Neural cell (in vitro differentiated cells): Measurements from ENCODE around the gene TRIO. TPM values are rescaled to one million over a fixed set of nuclear protein-coding genes. Genes with fewer than 3 reads are reported as not detected.

Experiments
- H2AFZ ChIP-seq: fragments of 200-600, 300-800 bp; sonication (generic), shearing (Covaris generic); 2 replicates; pipeline ENCODE4 v1.6.0; 2014; ENCODE audit warnings: low read depth, mild to moderate bottlenecking, antibody characterized with exemption, low read length, moderate library complexity
- H3F3A ChIP-seq: fragments of 200-600 bp; shearing (Covaris generic); 2 replicates; pipeline ENCODE4 v1.6.1; 2016; ENCODE audit warnings: mild to moderate bottlenecking, moderate library complexity, mixed read lengths, antibody characterized with exemption, low read length; ENCODE audit not compliant: insufficient read depth, poor library complexity, severe bottlenecking
- H3K27ac ChIP-seq: fragments of 200-600, 300-800 bp; sonication (generic), shearing (Covaris generic); 2 replicates; pipeline ENCODE4 v1.5.1; 2014; ENCODE audit warnings: mild to moderate bottlenecking, low read length, moderate library complexity
- H3K27me3 ChIP-seq: fragments of 300-800, 200-600 bp; sonication (generic), shearing (Covaris generic); 2 replicates; pipeline ENCODE4 v1.6.0; 2014; ENCODE audit warnings: mild to moderate bottlenecking, low read depth, low read length, moderate library complexity; ENCODE audit not compliant: insufficient read depth
- H3K36me3 ChIP-seq: fragments of 300-800, 200-600 bp; sonication (generic), shearing (Covaris generic); 2 replicates; pipeline ENCODE4 v1.5.1; 2014; ENCODE audit warnings: mild to moderate bottlenecking, antibody characterized with exemption, low read length, moderate library complexity; ENCODE audit not compliant: insufficient read depth
- H3K4me2 ChIP-seq: fragments of 300-800, 200-600 bp; sonication (generic), shearing (Covaris generic); 2 replicates; pipeline ENCODE4 v1.6.0; 2014; ENCODE audit warnings: mild to moderate bottlenecking, low read length
- H3K4me3 ChIP-seq: fragments of 300-800, 200-600 bp; sonication (generic), shearing (Covaris generic); 2 replicates; pipeline ENCODE4 v1.5.1; 2014; ENCODE audit warnings: mild to moderate bottlenecking, low read length, moderate library complexity
- H3K79me2 ChIP-seq: fragments of 200-600 bp; shearing (Covaris generic); replicated peaks from 2 replicates; pipeline ENCODE4 v1.6.0; 2014; ENCODE audit warnings: mild to moderate bottlenecking, low read length, moderate library complexity; ENCODE audit not compliant: insufficient read depth
- H3K9ac ChIP-seq: fragments of 300-800, 200-600 bp; sonication (generic), shearing (Covaris generic); 2 replicates; pipeline ENCODE4 v1.6.1; 2016; ENCODE audit warnings: mild to moderate bottlenecking, low read length, mixed read lengths
- H3K9me2 ChIP-seq: fragments of 200-600 bp; shearing (Covaris generic); 2 replicates; pipeline ENCODE4 v1.6.1; 2016; ENCODE audit warnings: mild to moderate bottlenecking, low read length, mixed read lengths; ENCODE audit not compliant: insufficient read depth
- H3K9me3 ChIP-seq: fragments of 200-600, 300-800 bp; sonication (generic), shearing (Covaris generic); 2 replicates; pipeline ENCODE4 v1.6.1; 2016; ENCODE audit warnings: mild to moderate bottlenecking, mixed run types, low read length, moderate library complexity, mixed read lengths
- H4K20me1 ChIP-seq: fragments of 200-600 bp; shearing (Covaris generic); 2 replicates; pipeline ENCODE4 v1.6.1; 2016; ENCODE audit warnings: mild to moderate bottlenecking, mixed run types; ENCODE audit not compliant: insufficient read depth
- CTCF ChIP-seq: fragments of 450-650 bp; IDR thresholded peaks from 2 replicates; pipeline ENCODE4 v1.5.1; 2014; ENCODE audit warnings: antibody characterized with exemption, mild to moderate bottlenecking, moderate library complexity; ENCODE audit not compliant: poor library complexity, severe bottlenecking
- EP300 ChIP-seq: fragments of 450-650 bp; conservative IDR thresholded peaks from 2 replicates; pipeline ENCODE4 v1.6.1; 2014; ENCODE audit warnings: antibody characterized with exemption, mild to moderate bottlenecking, moderate library complexity; ENCODE audit not compliant: poor library complexity, severe bottlenecking
- EZH2 ChIP-seq: fragments of 200-600, 300-800 bp; shearing (Covaris generic), sonication (generic); IDR thresholded peaks from 2 replicates; pipeline ENCODE4 v1.6.1; 2014; ENCODE audit warnings: antibody characterized with exemption, low read length, borderline replicate concordance, mild to moderate bottlenecking; ENCODE audit not compliant: insufficient read depth, poor library complexity, severe bottlenecking
- MXI1 ChIP-seq: fragments of 450-650 bp; conservative IDR thresholded peaks from 2 replicates; pipeline ENCODE4 v1.6.1; 2014; ENCODE audit warnings: antibody characterized with exemption, mild to moderate bottlenecking; ENCODE audit not compliant: poor library complexity, severe bottlenecking
- POLR2AphosphoS5 ChIP-seq: IDR thresholded peaks from 2 replicates; pipeline ENCODE4 v1.6.1; 2012
- RAD21 ChIP-seq: fragments of 450-650 bp; conservative IDR thresholded peaks from 2 replicates; pipeline ENCODE4 v1.6.1; 2014; ENCODE audit warnings: antibody characterized with exemption, mild to moderate bottlenecking, moderate library complexity
- REST ChIP-seq: IDR thresholded peaks from 2 replicates; pipeline ENCODE4 v1.6.1; 2012; ENCODE audit warnings: borderline replicate concordance
- SMC3 ChIP-seq: fragments of 450-650 bp; conservative IDR thresholded peaks from 2 replicates; pipeline ENCODE4 v1.6.1; 2014; ENCODE audit warnings: antibody characterized with exemption, mild to moderate bottlenecking, moderate library complexity; ENCODE audit not compliant: poor library complexity
- TAF1 ChIP-seq: IDR thresholded peaks from 2 replicates; pipeline ENCODE4 v1.6.1; 2012; ENCODE audit warnings: low read depth
- polyA plus RNA-seq: library from polyadenylated mRNA; depleted of rRNA; stranded (reverse); fragments of >200 nt; gene quantifications from 2 replicates; pipeline ENCODE4 v1.2.3, GENCODE V29; 2014

The TRIO gene
- polyA plus RNA-seq, 1 donor from 2014 or later = 168 TPM

- Histone ChIP-seq H2AFZ (no peak overlapping the region), H4K20me1 (no peaks in the 10 kb centered on the region), H3K79me2 (no peaks in the 10 kb centered on the region), H3K4me3 (no peak overlapping the region), H3K27me3 (no peaks in the 10 kb centered on the region), H3K9me3 (no peaks in the 10 kb centered on the region), H3K27ac (no peak overlapping the region), H3K4me2 (no peak overlapping the region), H3K9ac (no peak overlapping the region), H3F3A (no peaks in the 10 kb centered on the region), H3K9me2 (no peaks in the 10 kb centered on the region), H3K36me3 (no peaks in the 10 kb centered on the region)
- no peak for TF ChIP-seq EP300
- TF ChIP-seq SMC3 = no peak
- no peak for TF ChIP-seq EZH2
- TF ChIP-seq RAD21 = no peak
- TF ChIP-seq POLR2AphosphoS5 = no peak
- TF ChIP-seq MXI1 = no peak
- no peak for TF ChIP-seq TAF1
- TF ChIP-seq REST = no peak
- TF ChIP-seq CTCF = no peak
Measured at GRCh38 chr5:14136228-14136627, 6.9 kb upstream of the TRIO start.

GRCh38 chr5:14138608-14139540 is 4.3 kb upstream of the TRIO start:
- Histone ChIP-seq H3K4me2 (no peak overlapping the region), H3F3A (no peaks in the 10 kb centered on the region), H3K9me2 (no peaks in the 10 kb centered on the region), H3K79me2 (peaks cover 2% of the 10 kb centered on the region), H3K36me3 (no peaks in the 10 kb centered on the region), H3K4me3 (no peak overlapping the region), H3K9ac (no peak overlapping the region), H3K27ac (no peak overlapping the region), H4K20me1 (no peaks in the 10 kb centered on the region), H3K27me3 (no peaks in the 10 kb centered on the region), H3K9me3 (no peaks in the 10 kb centered on the region), H2AFZ (no peak overlapping the region)
- TF ChIP-seq TAF1 = no peak
- TF ChIP-seq EZH2 = no peak
- TF ChIP-seq SMC3 = no peak
- no peak for TF ChIP-seq MXI1
- TF ChIP-seq RAD21 = no peak
- TF ChIP-seq REST = no peak
- TF ChIP-seq EP300 = no peak
- no peak for TF ChIP-seq POLR2AphosphoS5
- TF ChIP-seq CTCF = no peak
